HCT116 (cell line): ENCODE measurements around the gene HIC1. TPM values are rescaled to one million over a fixed set of nuclear protein-coding genes. Genes with fewer than 3 reads are reported as not detected.

Experiments used
- ATAC-seq: fragments of 200-7000 bp; cut with Tn5 transposase; 2 replicates; pipeline ENCODE4 v1.9.1; 2020; ENCODE audit warnings: mild to moderate bottlenecking, moderate library complexity
- BruUV-seq: library from RNA; stranded (reverse); fragments of 400-500 nt; replicated peaks from 2 replicates; lab custom pipeline; 2021; lab: Mats Ljungman, UMichigan
- CTCF ChIA-PET: fragments of 300-600 bp; sonication (Branson Sonifier 250); formaldehyde crosslinking; loops from one replicate; lab custom pipeline; 2021; ENCODE audit warnings: antibody characterized with exemption; lab: Charles Lee
- POLR2A ChIA-PET: fragments of 300-600, 350-600 bp; sonication (Branson Sonifier 250); formaldehyde crosslinking; loops from one replicate; lab custom pipeline; 2021; ENCODE audit warnings: antibody characterized with exemption; lab: Charles Lee
- RAD21 ChIA-PET, 2 experiments: fragments of 300-600 bp; sonication (Branson Sonifier 250); formaldehyde crosslinking; loops; one replicate each; lab custom pipeline; 2023; ENCODE audit warnings: low total read pairs in 2 of 2; ENCODE audit not compliant: uncharacterized antibody in 2 of 2, unreplicated experiment in 2 of 2, low non-redundant PET in 1 of 2; lab: Charles Lee
- DNase-seq: peaks from one replicate; pipeline ENCODE4 v3.0.0-alpha.2; 2010; ENCODE audit warnings: low read depth, low spot score
- H2AFZ ChIP-seq: fragments of 200-600 bp; shearing (Covaris generic), sonication (generic); 2 replicates; pipeline ENCODE4 v1.6.1; 2017; ENCODE audit warnings: low read depth, mixed run types, mixed read lengths, antibody characterized with exemption, low read length; ENCODE audit not compliant: poor library complexity, severe bottlenecking
- H3K27ac ChIP-seq: 2 replicates; pipeline ENCODE4 v1.5.1; 2012; ENCODE audit warnings: low read depth, low read length
- H3K27me3 ChIP-seq: fragments of 200-600 bp; sonication (generic); 2 replicates; pipeline ENCODE4 v1.6.1; 2016; ENCODE audit warnings: mixed run types, low read length, mixed read lengths; ENCODE audit not compliant: insufficient read depth
- H3K36me3 ChIP-seq, 2 experiments: fragments of 200-500 bp in 1 of 2; fragments of 200-600 bp in 1 of 2; sonication (Bioruptor generic) in 1 of 2; sonication (generic) in 1 of 2; 2 replicates each; pipeline versions ENCODE4 v1.5.1 to v1.6.1; 2014 to 2016; ENCODE audit warnings: low read length in 2 of 2, inconsistent platforms in 1 of 2, mixed read lengths in 1 of 2, mixed run types in 1 of 2; ENCODE audit not compliant: insufficient read depth in 2 of 2, control insufficient read depth in 1 of 2
- H3K4me1 ChIP-seq, 2 experiments: fragments of 200-600 bp in 1 of 2; sonication (generic) in 1 of 2; 2 replicates each; pipeline versions ENCODE4 v1.5.1 to v1.6.1; 2012 to 2017; ENCODE audit warnings: low read length in 2 of 2, inconsistent platforms in 1 of 2, mild to moderate bottlenecking in 1 of 2, mixed read lengths in 1 of 2, mixed run types in 1 of 2, moderate library complexity in 1 of 2; ENCODE audit not compliant: insufficient read depth in 2 of 2, control insufficient read depth in 1 of 2
- H3K4me2 ChIP-seq: fragments of 200-600 bp; sonication (generic); 2 replicates; pipeline ENCODE4 v1.6.1; 2017; ENCODE audit warnings: mixed run types, low read length, mixed read lengths
- H3K4me3 ChIP-seq, 2 experiments: fragments of 200-600 bp in 1 of 2; sonication (generic) in 1 of 2; replicated peaks in 1 of 2; 2 replicates each; pipeline ENCODE4 v1.5.1; 2011 to 2016; ENCODE audit warnings: low read length in 2 of 2, control low read depth in 1 of 2, low read depth in 1 of 2, mild to moderate bottlenecking in 1 of 2, mixed read lengths in 1 of 2, mixed run types in 1 of 2
- H3K79me2 ChIP-seq: fragments of 200-600 bp; sonication (generic); 2 replicates; pipeline ENCODE4 v1.6.1; 2017; ENCODE audit warnings: mild to moderate bottlenecking, mixed run types, low read length, moderate library complexity, mixed read lengths; ENCODE audit not compliant: insufficient read depth
- H3K9ac ChIP-seq: fragments of 200-600 bp; sonication (generic); 2 replicates; pipeline ENCODE4 v1.6.1; 2016; ENCODE audit warnings: low read length, mixed read lengths
- H3K9me2 ChIP-seq: fragments of 200-600 bp; sonication (generic), shearing (Covaris generic); 2 replicates; pipeline ENCODE4 v1.6.1; 2017; ENCODE audit warnings: mixed run types, mild to moderate bottlenecking, moderate library complexity; ENCODE audit not compliant: insufficient read depth
- H3K9me3 ChIP-seq, 2 experiments: fragments of 200-500 bp in 1 of 2; fragments of 200-600 bp in 1 of 2; sonication (Bioruptor generic) in 1 of 2; sonication (generic) in 1 of 2; 2 replicates each; pipeline ENCODE4 v1.6.1; 2014 to 2017; ENCODE audit warnings: low read length in 2 of 2, mixed read lengths in 2 of 2, inconsistent platforms in 1 of 2, low read depth in 1 of 2, mild to moderate bottlenecking in 1 of 2, mixed run types in 1 of 2, moderate library complexity in 1 of 2; ENCODE audit not compliant: control insufficient read depth in 1 of 2, insufficient read depth in 1 of 2
- H4K20me1 ChIP-seq: fragments of 200-600 bp; sonication (generic), shearing (Covaris generic); 2 replicates; pipeline ENCODE4 v1.6.1; 2017; ENCODE audit warnings: mixed run types, mild to moderate bottlenecking, moderate library complexity; ENCODE audit not compliant: insufficient read depth
- ELF1 ChIP-seq: IDR thresholded peaks from 2 replicates; pipeline ENCODE4 v1.6.1; 2012; ENCODE audit warnings: low read depth, borderline replicate concordance
- EZH2phosphoT487 ChIP-seq: fragments of 200-600 bp; IDR thresholded peaks from 2 replicates; pipeline ENCODE4 v1.6.1; 2018; ENCODE audit warnings: antibody characterized with exemption, borderline replicate concordance
- POLR2A ChIP-seq: IDR thresholded peaks from 2 replicates; pipeline ENCODE4 v1.7.0; 2011; ENCODE audit warnings: borderline replicate concordance; ENCODE audit not compliant: insufficient read depth, insufficient read length; ENCODE audit errors: extremely low read depth
- SIN3A ChIP-seq: IDR thresholded peaks from 2 replicates; pipeline ENCODE4 v1.6.1; 2012; ENCODE audit warnings: low read depth
- SP1 ChIP-seq: IDR thresholded peaks from 2 replicates; pipeline ENCODE4 v1.6.1; 2012; ENCODE audit warnings: low read depth
- ZNF274 ChIP-seq: fragments of 200-500 bp; sonication (Bioruptor generic); IDR thresholded peaks from 2 replicates; pipeline ENCODE4 v1.6.1; 2014; ENCODE audit warnings: mild to moderate bottlenecking, low read depth, low read length, inconsistent platforms
- intact Hi-C: fragments of 100-400 bp; cut with micrococcal nuclease; formaldehyde crosslinking; loops from 2 replicates; pipeline ENCODE4 v1.10.0; 2022
- total RNA-seq: library from RNA; stranded (reverse); gene quantifications from one replicate; pipeline ENCODE4 v1.2.1, GENCODE V29; 2021; ENCODE audit not compliant: unreplicated experiment
- TF ChIP-seq, protein P1 (sequence below), 3 experiments: fragments of 200-600 bp in 1 of 3; sonication (generic) in 1 of 3; IDR thresholded peaks in 2 of 3; conservative IDR thresholded peaks in 1 of 3; 2 replicates each; pipeline ENCODE4 v1.5.1; 2012 to 2017; ENCODE audit warnings: low read depth in 2 of 3, low read length in 2 of 3, antibody characterized with exemption in 1 of 3, borderline replicate concordance in 1 of 3, control low read depth in 1 of 3, mild to moderate bottlenecking in 1 of 3, mixed read lengths in 1 of 3, mixed run types in 1 of 3, moderate library complexity in 1 of 3; ENCODE audit not compliant: insufficient read depth in 1 of 3
- TF ChIP-seq, protein P2 (sequence below): IDR thresholded peaks from 2 replicates; pipeline ENCODE4 v1.6.1; 2011; ENCODE audit warnings: mild to moderate bottlenecking, low read length, moderate library complexity; ENCODE audit not compliant: insufficient replicate concordance; ENCODE audit errors: extremely low read depth
- TF ChIP-seq, protein P3 (sequence below): IDR thresholded peaks from 2 replicates; pipeline ENCODE4 v1.6.1; 2012

The HIC1 gene
- total RNA-seq, 1 experiment from 2014 or later: 0.64 TPM

DNA sequence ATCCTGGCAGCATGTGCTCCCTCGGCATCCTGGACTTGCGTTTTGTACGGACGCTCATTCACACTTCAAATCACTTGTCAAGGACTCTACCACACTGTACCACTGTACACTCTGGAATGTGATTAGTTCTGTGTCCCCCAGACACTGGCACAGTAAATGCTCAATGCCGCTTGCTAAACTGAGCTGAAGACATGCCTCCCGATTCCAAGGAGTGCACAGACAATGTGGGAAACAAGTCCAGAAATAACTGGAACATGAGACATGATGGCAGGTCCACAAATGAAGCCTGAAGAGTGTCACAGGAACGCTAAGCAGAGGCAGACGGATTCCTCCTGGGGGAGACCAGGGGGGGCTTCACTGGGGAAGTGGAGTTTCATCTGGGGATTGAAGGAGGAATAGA is 22.1 kb downstream of the HIC1 start:
- ATAC-seq: no peak
- POLR2A ChIA-PET: no interaction called here
- RAD21 ChIA-PET: no interaction called here
- no peak for DNase-seq
- intact Hi-C loops: no loop called here
- Histone ChIP-seq H4K20me1 (no peaks in the 10 kb centered on the region), H3K79me2 (no peaks in the 10 kb centered on the region), H3K4me1 (no peaks in the 10 kb centered on the region), H3K9me2 (no peaks in the 10 kb centered on the region), H3K27ac (no peak overlapping the region), H3K27me3 (no peaks in the 10 kb centered on the region), H2AFZ (no peak overlapping the region), H3K4me2 (no peak overlapping the region), H3K4me3 (no peak overlapping the region), H3K9me3 (no peaks in the 10 kb centered on the region)
- CTCF ChIA-PET: interaction anchor here (3.3 kb wide), 1 partner anchor 19 kb away, joined by 8 read pairs; no protein-coding TSS in a partner anchor
- no peak for TF ChIP-seq SP1
- no peak for TF ChIP-seq POLR2A
- TF ChIP-seq, protein P1, sequence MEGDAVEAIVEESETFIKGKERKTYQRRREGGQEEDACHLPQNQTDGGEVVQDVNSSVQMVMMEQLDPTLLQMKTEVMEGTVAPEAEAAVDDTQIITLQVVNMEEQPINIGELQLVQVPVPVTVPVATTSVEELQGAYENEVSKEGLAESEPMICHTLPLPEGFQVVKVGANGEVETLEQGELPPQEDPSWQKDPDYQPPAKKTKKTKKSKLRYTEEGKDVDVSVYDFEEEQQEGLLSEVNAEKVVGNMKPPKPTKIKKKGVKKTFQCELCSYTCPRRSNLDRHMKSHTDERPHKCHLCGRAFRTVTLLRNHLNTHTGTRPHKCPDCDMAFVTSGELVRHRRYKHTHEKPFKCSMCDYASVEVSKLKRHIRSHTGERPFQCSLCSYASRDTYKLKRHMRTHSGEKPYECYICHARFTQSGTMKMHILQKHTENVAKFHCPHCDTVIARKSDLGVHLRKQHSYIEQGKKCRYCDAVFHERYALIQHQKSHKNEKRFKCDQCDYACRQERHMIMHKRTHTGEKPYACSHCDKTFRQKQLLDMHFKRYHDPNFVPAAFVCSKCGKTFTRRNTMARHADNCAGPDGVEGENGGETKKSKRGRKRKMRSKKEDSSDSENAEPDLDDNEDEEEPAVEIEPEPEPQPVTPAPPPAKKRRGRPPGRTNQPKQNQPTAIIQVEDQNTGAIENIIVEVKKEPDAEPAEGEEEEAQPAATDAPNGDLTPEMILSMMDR (IDR thresholded peaks at IDR 0.05 in 2 of 3, conservative IDR thresholded peaks at IDR 0.05 in 1 of 3; ENCODE audit: borderline replicate concordance in 1 of 3, insufficient read depth in 1 of 3, low read depth in 2 of 3, low read length in 2 of 3): no peak
- TF ChIP-seq ZNF274: no peak
- TF ChIP-seq SIN3A: no peak
- TF ChIP-seq, protein P2, sequence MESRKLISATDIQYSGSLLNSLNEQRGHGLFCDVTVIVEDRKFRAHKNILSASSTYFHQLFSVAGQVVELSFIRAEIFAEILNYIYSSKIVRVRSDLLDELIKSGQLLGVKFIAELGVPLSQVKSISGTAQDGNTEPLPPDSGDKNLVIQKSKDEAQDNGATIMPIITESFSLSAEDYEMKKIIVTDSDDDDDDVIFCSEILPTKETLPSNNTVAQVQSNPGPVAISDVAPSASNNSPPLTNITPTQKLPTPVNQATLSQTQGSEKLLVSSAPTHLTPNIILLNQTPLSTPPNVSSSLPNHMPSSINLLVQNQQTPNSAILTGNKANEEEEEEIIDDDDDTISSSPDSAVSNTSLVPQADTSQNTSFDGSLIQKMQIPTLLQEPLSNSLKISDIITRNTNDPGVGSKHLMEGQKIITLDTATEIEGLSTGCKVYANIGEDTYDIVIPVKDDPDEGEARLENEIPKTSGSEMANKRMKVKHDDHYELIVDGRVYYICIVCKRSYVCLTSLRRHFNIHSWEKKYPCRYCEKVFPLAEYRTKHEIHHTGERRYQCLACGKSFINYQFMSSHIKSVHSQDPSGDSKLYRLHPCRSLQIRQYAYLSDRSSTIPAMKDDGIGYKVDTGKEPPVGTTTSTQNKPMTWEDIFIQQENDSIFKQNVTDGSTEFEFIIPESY: no peak
- no peak for TF ChIP-seq EZH2phosphoT487
- TF ChIP-seq, protein P3, sequence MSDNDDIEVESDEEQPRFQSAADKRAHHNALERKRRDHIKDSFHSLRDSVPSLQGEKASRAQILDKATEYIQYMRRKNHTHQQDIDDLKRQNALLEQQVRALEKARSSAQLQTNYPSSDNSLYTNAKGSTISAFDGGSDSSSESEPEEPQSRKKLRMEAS: no peak
- TF ChIP-seq ELF1: no peak
- TF ChIP-seq, all 23 proteins: peak for 0
- 0 out of 4 replicates have a peak, but pooled peaks cover 2% of the 10 kb centered on the region in 2 experiments for H3K36me3 ChIP-seq
- BruUV-seq: no TSS peak
- no peak overlapping the region for H3K9ac ChIP-seq
